HAP-1 (cell line): Measurements from ENCODE around the gene CAMK1D.
"Not testable (repeated sequence)": the region's sequence is repeated elsewhere in the genome, so short reads cannot be mapped to it uniquely, and the experiment has no call there.

Experiments used
- DNase-seq, 2 experiments: peaks; one replicate each; pipeline ENCODE4 v3.0.0-alpha.2; 2016 to 2020; ENCODE audit warnings: low spot score in 2 of 2
- H3K27me3 ChIP-seq: fragments of 250-450 bp; sonication (Bioruptor Pico); 2 replicates; pipeline ENCODE4 v1.5.1; 2020; ENCODE audit warnings: low read depth, mild to moderate bottlenecking, moderate library complexity
- H3K36me3 ChIP-seq: fragments of 250-450 bp; sonication (Bioruptor Pico); replicated peaks from 2 replicates; pipeline ENCODE4 v1.5.1; 2020; ENCODE audit warnings: mild to moderate bottlenecking
- H3K4me1 ChIP-seq: fragments of 250-450 bp; sonication (Bioruptor Pico); 2 replicates; pipeline ENCODE4 v1.5.1; 2020; ENCODE audit warnings: mild to moderate bottlenecking
- H3K4me3 ChIP-seq: fragments of 250-450 bp; sonication (Bioruptor Pico); 2 replicates; pipeline ENCODE4 v1.5.1; 2020; ENCODE audit warnings: mild to moderate bottlenecking, moderate library complexity
- H3K9me3 ChIP-seq: fragments of 250-450 bp; sonication (Bioruptor Pico); 2 replicates; pipeline ENCODE4 v1.5.1; 2020; ENCODE audit warnings: mild to moderate bottlenecking, moderate library complexity
- in situ Hi-C: fragments of 300-500 bp; cut with MboI; formaldehyde crosslinking; loops from 3 replicates; pipeline ENCODE4 v1.14.3; 2020; ENCODE audit warnings: low sequenced_read_pairs, inconsistent platforms, mixed read lengths

The CAMK1D gene

DNA sequence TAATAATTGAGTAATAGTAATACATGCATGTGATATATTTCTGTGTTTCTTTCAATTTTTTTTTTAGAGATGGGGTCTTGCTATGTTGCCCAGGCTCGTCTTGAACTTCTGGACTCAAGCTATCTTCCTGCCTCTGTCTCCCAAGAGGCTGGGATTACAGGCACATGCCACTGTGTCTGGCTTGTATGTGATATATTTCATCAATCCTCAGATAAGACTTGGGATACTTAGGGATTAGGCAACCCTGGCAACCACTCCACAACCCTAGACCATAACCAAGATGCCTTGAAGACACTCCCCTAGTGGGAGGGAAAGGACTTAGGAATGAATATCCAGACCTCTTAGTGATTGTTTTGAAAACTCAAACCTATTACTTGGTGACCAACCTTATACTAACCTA is 497.4 kb downstream of the CAMK1D start:
- no peak for DNase-seq
- Histone ChIP-seq H3K4me3 (no peak overlapping the region), H3K36me3 (no peaks in the 10 kb centered on the region), H3K4me1 (no peaks in the 10 kb centered on the region; the same call in 1 of the 2 replicates), H3K27me3 (no peaks in the 10 kb centered on the region), H3K9me3 (no peaks in the 10 kb centered on the region)
- in situ Hi-C loops = no loop called here

DNA sequence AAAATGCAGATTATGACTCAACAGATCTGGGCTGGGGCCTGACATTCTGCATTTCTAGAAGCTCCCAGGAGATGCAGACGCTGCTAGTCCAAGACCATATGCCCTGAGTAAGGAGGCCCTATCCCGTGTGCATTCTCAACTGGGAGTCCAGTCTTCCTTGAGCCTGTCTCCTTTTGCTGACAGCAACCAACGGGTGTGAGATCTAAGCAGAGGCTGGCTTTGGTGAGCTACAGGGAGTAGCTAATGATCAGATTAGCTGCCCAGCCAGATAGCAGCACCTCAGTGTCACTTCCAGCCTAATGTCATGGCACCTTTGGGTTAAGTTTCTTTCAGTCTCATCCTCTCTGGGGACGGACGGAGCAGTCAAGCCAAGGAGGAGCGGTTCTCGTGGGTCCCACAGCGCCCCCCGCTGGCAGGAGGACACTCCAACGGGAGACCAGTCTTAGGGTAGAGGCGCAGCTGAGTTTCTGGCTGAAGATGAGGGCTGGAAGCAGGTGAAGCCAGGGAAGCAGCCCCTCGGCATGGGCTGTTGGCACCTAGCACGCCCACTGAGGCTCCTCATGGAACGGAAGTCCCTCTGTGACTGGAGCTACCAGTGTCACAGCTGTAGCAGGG is 498.1 kb downstream of the CAMK1D start:
- no peaks in the 10 kb centered on the region for H3K36me3 ChIP-seq
- in situ Hi-C loops = no loop called here
- peak in 1 of 2 experiments; percentile 69 for DNase-seq
- H3K27me3 ChIP-seq = no peaks in the 10 kb centered on the region
- H3K9me3 ChIP-seq = no peaks in the 10 kb centered on the region
- H3K4me1 ChIP-seq = no peaks in the 10 kb centered on the region; the same call in 1 of the 2 replicates
- H3K4me3 ChIP-seq = no peak overlapping the region

DNA sequence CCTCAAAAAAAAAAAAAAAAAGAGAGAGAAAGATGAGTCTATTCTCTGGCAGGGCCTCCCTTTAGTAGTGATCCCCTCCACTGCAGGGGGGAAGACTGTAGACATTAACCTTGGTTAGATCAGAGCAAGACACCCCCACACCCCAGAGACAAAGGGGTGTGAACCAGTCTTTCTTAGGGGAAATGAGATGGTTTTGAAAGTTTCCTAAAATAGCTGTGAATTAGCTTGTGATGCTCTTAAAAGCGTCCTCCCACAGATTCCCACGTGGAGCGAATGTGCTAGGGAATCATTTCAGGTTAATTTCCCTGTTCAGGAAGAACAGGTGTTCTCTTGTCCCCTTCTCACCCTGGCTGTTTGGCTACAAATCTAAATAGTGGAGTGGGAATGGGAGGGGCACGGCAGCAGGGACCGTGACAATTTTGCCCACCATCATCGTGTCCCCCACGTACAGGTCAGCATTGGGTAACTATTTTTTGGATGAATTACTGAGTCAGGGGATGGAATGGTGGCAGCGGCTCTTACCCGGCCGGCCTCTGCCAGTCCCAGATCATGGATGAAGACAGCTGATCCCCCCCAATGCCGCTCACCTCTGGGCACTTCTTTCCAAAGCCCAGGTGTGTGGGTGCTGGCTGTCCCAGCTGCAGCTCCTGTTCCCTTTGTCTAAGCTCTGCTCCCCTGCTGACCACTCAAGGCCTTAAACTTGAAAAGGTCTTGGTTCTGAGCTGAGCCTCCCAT is 499.3 kb downstream of the CAMK1D start:
- no peaks in the 10 kb centered on the region for H3K9me3 ChIP-seq
- no peak for DNase-seq
- no peak overlapping the region for H3K4me3 ChIP-seq
- in situ Hi-C loops = no loop called here
- no peaks in the 10 kb centered on the region for H3K27me3 ChIP-seq
- H3K4me1 ChIP-seq = no peaks in the 10 kb centered on the region; the same call in 1 of the 2 replicates
- H3K36me3 ChIP-seq = no peaks in the 10 kb centered on the region

DNA sequence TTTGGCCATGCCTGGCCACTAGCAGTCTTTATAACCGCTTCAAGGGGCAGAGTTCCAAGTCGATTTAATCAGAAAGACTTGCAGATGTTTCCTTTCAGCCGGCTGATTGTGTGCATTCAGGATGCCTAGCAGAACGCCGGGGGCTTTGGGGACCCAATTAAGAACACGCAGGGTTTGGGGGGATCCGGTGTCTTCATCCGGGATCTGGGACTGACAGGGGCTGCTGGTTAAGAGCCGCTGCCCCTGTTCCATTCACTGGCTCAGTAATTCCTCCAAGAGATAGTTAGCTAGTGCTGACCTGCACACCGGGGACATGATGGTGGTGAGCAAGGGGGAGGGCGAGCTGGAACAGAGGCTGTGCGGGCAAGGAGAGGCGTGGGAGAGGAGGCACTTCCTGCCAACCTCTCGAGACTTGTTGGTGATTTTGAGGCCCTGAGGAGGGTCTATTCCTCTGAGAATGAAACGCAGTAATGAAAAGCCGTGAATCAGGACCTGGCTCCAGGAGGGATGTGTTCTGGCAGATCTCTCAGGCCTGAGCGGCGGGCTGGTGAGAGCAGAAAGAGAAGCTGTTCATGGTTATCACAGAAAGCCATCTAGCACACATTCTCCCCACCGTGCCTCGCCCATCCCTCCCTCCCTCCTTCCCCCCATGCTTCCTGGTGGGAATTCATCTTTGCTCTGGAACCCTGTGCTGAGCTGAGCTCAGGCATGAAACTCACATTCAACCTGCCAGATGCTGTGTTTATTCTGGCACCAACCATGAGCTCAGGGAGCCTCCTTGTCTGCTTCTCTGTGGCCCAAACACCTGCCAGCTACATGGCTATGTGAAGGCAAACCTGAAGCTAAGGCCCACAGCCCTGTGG is 500.2 kb downstream of the CAMK1D start:
- no peaks in the 10 kb centered on the region for H3K27me3 ChIP-seq
- no peak overlapping the region for H3K4me3 ChIP-seq
- H3K4me1 ChIP-seq = no peaks in the 10 kb centered on the region; the same call in 1 of the 2 replicates
- DNase-seq = no peak
- H3K9me3 ChIP-seq = no peaks in the 10 kb centered on the region
- in situ Hi-C loops = no loop called here
- H3K36me3 ChIP-seq = no peaks in the 10 kb centered on the region

DNA sequence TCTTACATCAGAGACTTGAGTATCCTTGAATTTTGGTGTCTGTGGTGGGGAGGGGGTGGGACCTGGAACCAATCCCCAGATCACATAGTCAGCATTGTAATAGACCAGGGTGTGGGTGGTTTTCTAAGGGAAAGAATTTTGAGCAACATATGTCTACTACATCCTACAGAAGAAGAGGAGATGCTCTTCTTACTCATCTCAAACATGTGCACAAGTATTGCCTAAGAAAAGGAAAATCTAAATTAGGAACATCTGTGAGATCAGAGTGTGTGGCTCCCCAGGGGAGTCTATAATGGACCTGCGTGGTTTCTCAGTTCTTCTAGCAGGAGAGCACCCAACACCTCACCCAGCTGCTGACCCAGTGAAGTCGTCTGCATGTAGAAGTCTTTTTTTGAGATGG is 503.3 kb downstream of the CAMK1D start:
- H3K27me3 ChIP-seq = no peaks in the 10 kb centered on the region; the same call in 1 of the 2 replicates
- no peaks in the 10 kb centered on the region for H3K36me3 ChIP-seq
- H3K4me1 ChIP-seq = no peaks in the 10 kb centered on the region
- H3K4me3 ChIP-seq = no peak overlapping the region
- no peaks in the 10 kb centered on the region for H3K9me3 ChIP-seq
- in situ Hi-C loops = no loop called here
- no peak for DNase-seq

DNA sequence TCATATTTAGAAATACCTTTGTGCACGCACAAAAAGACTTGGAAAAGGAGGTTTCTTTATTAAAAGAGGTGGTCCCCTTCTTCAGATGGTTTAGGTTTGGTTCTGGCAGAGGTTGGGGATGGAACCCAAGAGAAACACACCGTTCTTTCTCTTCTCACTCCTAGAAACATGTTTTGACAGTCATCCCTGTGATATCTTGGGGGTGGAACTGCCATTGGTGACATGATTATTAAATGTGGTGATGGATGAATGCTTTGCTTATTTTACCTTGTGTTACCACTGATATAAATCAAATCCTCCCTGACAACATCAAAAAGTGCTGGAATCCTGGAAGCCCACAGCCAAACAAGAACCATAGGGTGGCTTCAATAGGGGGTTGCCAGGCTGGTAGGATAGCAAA is 505.6 kb downstream of the CAMK1D start:
- in situ Hi-C loops = no loop called here

DNA sequence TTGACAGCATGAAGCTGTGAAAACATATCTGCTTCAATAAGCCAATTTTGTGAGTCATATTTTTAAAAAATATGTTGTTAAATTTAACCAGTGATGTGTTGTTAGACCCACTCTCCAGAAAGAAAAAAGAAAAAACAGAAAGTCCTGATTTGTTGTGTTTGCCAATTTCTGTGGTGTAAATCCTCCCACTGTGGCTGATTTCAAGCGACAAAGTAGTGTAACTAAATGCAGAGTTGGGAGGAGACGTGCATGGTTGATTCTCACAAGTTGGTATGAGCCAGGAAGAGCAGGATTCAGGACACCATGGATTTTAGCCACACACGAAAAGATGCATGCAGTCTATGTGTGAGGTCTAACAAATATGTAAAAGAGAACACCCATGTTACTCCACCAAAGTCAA is 513.1 kb downstream of the CAMK1D start:
- no peaks in the 10 kb centered on the region for H3K27me3 ChIP-seq
- H3K4me1 ChIP-seq = no peaks in the 10 kb centered on the region
- in situ Hi-C loops = no loop called here
- DNase-seq = no peak
- no peaks in the 10 kb centered on the region for H3K36me3 ChIP-seq
- no peak overlapping the region for H3K4me3 ChIP-seq
- no peaks in the 10 kb centered on the region for H3K9me3 ChIP-seq

More for the DNA sequence above, 505.6 kb downstream of the CAMK1D start:
- DNase-seq = no peak
- Histone ChIP-seq H3K9me3 (no peaks in the 10 kb centered on the region), H3K27me3 (no peaks in the 10 kb centered on the region; the same call in 1 of the 2 replicates), H3K4me1 (no peaks in the 10 kb centered on the region), H3K36me3 (no peaks in the 10 kb centered on the region), H3K4me3 (no peak overlapping the region)

DNA sequence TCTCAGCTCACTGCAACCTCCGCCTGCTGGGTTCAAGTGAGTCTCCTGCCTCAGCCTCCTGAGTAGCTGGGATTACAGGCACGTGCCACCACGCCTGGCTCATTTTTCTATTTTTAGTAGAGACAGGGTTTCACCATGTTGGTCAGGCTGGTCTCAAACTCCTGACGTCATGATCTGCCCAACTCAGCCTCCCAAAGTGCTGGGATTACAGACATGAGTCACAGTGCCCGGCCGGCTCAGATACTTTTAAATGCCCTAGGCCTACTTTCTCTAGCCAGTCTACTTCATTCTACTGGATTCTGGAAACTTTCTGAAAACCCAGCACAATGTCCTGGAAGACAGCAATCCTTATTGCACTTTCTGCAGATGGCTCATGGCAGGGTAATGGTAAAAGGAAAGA is 516.2 kb downstream of the CAMK1D start:
- H3K4me1 ChIP-seq, in situ Hi-C loops, H3K4me3 ChIP-seq, H3K36me3 ChIP-seq, H3K9me3 ChIP-seq, DNase-seq, H3K27me3 ChIP-seq: not testable (repeated sequence)

DNA sequence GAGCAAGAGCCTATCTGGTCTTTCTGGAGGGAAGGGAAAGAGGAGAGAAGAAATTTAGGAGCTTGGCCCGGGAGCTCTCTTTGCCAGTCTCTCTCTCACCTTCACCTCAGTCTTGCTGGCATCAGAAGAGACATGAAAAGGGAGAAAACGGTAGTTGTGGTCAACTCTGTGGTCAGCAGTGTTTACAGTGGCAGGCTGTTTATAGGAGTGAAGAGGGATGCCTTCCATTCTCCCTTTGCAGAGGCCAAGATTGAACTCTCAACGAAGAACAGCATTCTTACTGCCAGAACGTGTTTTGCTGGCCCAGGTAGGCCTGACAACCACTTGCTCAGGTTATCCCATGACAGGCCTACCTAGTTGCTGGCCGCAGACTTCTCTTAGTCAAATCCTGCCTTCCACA is 518.9 kb downstream of the CAMK1D start:
- Histone ChIP-seq H3K36me3 (no peaks in the 10 kb centered on the region), H3K27me3 (no peaks in the 10 kb centered on the region), H3K9me3 (no peaks in the 10 kb centered on the region), H3K4me3 (no peak overlapping the region), H3K4me1 (no peaks in the 10 kb centered on the region)
- no peak for DNase-seq
- in situ Hi-C loops = no loop called here

DNA sequence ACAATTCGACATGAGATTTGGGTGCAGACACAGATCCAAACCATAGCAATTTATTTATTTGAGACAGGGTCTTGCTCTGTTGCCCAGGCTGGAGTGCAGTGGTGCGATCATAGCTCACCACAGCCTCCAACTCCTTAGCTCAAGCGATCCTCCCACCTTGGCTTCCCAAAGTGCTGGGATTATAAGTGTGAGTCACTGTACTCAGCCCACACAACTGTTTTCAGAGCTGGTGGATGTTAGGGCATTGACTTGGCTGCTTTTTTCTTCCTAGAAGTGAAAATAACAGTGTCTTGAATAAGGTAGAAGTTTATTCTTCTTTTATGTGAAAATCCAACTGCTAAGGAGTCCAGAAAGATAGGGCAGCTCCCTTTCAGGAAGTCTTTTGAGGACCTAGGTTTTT is 520.1 kb downstream of the CAMK1D start:
- H3K27me3 ChIP-seq = no peaks in the 10 kb centered on the region
- in situ Hi-C loops = no loop called here
- H3K4me3 ChIP-seq = no peak overlapping the region
- DNase-seq = no peak
- no peaks in the 10 kb centered on the region for H3K9me3 ChIP-seq
- H3K4me1 ChIP-seq = no peaks in the 10 kb centered on the region
- no peaks in the 10 kb centered on the region for H3K36me3 ChIP-seq

DNA sequence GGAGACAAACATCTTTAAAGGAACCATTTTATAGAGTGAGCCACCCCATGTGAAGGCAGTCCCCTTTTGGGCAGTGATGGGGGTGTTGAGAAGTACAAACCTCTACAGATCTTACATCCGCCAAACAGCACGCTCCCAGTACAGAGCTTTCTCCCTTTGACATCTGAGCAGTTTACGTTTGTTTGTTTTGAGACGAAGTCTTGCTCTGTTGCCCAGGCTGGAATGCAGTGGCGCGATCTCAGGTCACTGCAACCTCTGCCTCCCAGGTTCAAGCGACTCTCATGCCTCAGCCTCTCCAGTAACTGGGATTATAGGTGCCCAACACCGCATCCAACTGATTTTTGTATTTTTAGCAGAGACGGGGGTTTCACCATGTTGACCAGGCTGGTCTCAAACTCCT is 523.2 kb downstream of the CAMK1D start:
- no peak for DNase-seq
- no peaks in the 10 kb centered on the region for H3K27me3 ChIP-seq
- no peak overlapping the region for H3K4me3 ChIP-seq
- no peaks in the 10 kb centered on the region for H3K36me3 ChIP-seq
- in situ Hi-C loops = no loop called here
- H3K9me3 ChIP-seq = no peaks in the 10 kb centered on the region
- H3K4me1 ChIP-seq = no peaks in the 10 kb centered on the region

DNA sequence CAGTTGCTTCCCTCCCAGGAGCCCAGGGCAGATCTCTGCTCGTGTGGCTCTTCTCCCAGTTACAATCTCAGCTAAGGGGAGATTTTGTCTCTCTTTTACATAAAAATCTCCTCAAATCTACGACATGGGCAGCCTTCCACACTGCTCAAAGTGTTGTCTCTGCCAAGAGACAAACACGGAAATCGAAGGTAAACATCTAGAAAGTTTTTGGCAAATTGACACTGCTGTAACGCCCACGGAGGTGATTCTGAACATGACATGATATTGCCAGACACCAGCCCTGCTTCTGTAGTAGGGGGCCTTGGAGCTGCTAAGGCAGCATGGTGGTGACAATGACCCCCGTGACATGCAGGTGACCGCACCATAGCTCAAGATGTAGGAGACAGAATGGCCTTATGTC is 523.8 kb downstream of the CAMK1D start:
- H3K36me3 ChIP-seq = no peaks in the 10 kb centered on the region
- no peaks in the 10 kb centered on the region for H3K27me3 ChIP-seq
- in situ Hi-C loops = no loop called here
- no peak for DNase-seq
- H3K4me3 ChIP-seq = no peak overlapping the region
- no peaks in the 10 kb centered on the region for H3K9me3 ChIP-seq
- H3K4me1 ChIP-seq = no peaks in the 10 kb centered on the region

DNA sequence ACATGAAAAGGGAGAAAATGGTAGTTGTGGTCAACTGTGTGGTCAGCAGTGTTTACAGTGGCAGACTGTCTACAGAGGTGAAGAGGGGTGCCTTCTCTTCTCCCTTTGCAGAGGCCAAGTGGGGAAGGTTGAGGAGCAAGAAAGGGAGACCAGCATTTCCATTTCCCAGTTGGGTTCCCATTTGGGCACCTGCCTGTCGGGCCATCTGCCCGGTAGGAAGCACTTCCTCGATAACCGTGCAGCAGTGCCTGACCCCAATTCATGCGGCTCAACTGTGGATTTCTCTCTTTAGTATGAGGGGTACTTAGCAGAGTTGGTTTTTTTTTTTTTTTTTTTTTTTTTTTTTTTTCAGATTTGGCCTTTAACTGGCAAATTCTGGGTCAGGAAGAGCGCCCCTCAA is 525.2 kb downstream of the CAMK1D start:
- Histone ChIP-seq H3K27me3 (no peaks in the 10 kb centered on the region), H3K36me3 (no peaks in the 10 kb centered on the region), H3K4me1 (no peaks in the 10 kb centered on the region), H3K4me3 (no peak overlapping the region), H3K9me3 (no peaks in the 10 kb centered on the region)
- DNase-seq = no peak
- in situ Hi-C loops = no loop called here

DNA sequence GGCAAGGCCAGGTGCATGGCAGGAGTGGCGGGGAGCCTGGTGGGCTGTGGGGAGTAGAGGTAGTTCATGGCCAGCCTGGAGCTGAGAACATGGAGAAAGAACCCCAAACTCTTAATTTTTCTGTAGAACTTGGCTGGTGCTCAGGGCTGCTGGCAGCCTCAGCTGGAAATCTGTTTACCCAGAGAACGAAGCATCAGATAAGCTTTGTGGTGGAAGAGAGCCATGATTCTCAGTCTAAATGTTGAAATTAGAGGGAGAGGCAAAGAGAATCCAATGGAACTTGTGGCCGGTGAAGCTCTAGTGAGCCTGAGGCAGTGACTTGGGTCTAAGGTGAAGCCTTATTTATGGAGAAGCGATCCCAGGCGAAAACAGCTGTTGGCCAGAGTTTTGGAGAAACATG is 525.8 kb downstream of the CAMK1D start:
- Histone ChIP-seq H3K4me1 (no peaks in the 10 kb centered on the region), H3K9me3 (no peaks in the 10 kb centered on the region), H3K4me3 (no peak overlapping the region), H3K27me3 (no peaks in the 10 kb centered on the region), H3K36me3 (no peaks in the 10 kb centered on the region)
- DNase-seq = no peak
- in situ Hi-C loops = no loop called here
